Measurements from ENCODE around the gene CT45A10.

DNA sequence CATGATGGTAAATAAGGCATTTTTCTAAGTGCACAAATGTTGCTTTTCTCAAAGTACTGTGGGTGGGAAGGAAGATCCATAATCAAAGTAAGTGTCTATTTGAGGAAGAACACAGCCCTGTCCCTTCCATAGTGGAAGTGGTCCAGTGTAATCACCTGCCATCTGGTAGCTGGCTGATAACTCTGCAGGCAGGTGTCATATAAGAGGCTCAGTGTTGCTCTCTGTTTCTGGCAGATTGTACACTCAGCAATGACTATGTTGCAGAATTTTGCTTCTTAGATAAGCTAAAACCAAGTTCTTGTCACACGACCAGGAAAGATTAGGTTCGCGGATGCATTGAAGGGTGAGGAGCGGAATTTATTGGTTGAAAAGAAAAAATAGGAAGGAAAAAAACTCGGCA, 21.2 kb upstream of the CT45A10 start:
- TF ChIP-seq, protein P1, sequence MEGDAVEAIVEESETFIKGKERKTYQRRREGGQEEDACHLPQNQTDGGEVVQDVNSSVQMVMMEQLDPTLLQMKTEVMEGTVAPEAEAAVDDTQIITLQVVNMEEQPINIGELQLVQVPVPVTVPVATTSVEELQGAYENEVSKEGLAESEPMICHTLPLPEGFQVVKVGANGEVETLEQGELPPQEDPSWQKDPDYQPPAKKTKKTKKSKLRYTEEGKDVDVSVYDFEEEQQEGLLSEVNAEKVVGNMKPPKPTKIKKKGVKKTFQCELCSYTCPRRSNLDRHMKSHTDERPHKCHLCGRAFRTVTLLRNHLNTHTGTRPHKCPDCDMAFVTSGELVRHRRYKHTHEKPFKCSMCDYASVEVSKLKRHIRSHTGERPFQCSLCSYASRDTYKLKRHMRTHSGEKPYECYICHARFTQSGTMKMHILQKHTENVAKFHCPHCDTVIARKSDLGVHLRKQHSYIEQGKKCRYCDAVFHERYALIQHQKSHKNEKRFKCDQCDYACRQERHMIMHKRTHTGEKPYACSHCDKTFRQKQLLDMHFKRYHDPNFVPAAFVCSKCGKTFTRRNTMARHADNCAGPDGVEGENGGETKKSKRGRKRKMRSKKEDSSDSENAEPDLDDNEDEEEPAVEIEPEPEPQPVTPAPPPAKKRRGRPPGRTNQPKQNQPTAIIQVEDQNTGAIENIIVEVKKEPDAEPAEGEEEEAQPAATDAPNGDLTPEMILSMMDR (IDR thresholded peaks at IDR 0.05; ENCODE audit: low read depth, low read length) = no peak
- no peak for TF ChIP-seq EZH2phosphoT487 (IDR thresholded peaks at IDR 0.05; ENCODE audit: low read depth)
